CD4-positive, alpha-beta T cell treated with Interferon gamma for 1 hour (primary cell): Measurements from ENCODE around the gene LMNB1.
"Not testable (repeated sequence)": the region's sequence is repeated elsewhere in the genome, so short reads cannot be mapped to it uniquely, and the experiment has no call there.

ENCODE experiments used
- DNase-seq: peaks from one replicate; pipeline ENCODE4 v3.0.0-alpha.2; 2020

LMNB1 gene

GRCh38 chr5:126831156-126831555 is 54.2 kb downstream of the LMNB1 start:
- no peak for DNase-seq

DNA sequence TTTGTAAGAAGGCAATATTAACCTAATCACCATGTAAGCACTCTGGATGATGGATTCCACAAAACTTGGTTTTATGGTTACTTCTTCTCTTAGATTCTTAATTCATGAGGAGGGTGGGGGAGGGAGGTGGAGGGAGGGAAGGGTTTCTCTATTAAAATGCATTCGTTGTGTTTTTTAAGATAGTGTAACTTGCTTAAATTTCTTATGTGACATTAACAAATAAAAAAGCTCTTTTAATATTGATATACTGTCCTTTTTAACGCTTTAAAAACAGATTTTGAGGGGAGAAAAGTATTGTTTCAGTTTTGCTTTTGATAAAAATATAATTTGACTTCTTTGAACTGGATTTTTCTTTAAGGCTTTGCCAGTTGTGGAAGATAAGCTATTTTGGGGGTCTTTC is 59.8 kb downstream of the LMNB1 start:
- DNase-seq, result no peak

DNA sequence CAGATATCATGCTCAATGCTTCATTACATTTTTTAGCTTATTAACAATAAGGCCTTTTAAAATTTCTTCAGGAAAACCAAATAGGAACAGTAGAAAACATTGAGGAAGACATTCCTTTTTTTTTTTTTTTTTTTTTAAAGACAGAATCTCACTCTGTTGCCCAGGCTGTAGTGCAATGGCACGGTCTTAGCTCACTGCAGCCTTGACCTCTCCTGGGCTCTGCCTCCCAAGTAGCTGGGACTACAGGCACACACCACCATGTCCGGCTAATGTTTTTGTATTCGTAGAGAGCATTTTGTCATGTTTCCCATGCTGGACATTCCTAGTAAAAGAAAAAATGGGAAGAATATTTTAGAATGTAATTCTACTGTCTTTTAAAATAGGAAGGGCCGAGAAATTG is 60.3 kb downstream of the LMNB1 start:
- DNase-seq, result no peak

DNA sequence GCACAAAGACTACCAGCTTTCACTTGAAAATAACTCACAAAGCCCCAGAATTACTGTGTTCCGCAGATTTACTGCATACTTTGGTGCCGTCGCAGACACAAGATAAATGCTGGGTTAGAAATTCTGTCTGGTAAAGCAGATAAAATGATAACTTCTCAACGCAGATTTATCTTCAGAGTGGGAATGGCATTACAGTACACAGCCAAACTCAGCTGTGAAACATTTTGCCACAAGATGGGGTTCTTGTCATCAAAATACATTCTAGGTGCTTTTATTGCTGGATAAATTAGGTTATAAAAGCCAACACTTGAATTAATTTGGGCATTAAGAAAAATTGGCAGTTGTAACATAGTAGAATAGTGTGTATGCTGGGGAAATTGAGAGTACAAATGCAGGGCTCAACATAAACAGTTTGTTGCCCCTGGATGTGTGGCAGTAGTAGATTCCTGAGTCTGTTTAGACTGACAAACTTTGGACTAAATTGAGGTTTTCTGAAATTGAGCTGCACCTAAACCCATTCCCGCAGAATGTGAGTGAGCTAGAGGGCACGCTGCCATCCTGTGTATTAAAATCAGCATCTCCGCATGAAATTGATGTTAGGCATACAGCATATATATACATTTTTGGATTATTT is 61.1 kb downstream of the LMNB1 start:
- DNase-seq, result no peak

- not testable (repeated sequence) for DNase-seq
Measured at GRCh38 chr5:126839407-126839806, 62.5 kb downstream of the LMNB1 start.

DNA sequence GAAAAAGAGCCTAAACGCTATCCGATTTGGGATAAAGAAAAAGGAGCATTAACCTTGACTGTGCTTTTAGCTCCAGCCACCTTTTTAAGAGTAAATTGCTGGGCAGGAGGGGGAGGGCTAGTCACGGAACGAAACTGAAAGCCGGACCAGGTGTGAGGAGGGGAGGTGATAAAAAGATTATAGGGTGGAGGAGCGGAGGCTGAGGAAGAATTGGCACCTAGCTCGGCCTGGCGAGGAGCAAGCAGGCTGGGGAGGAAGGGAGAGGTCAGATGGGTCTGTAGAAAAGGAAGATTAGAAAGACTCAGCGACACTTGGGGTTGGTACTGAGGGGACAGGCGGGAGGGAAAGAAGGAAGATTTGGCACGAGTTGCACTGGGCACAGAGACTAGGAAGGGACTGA is 66.4 kb downstream of the LMNB1 start:
- not testable (repeated sequence) for DNase-seq

DNA sequence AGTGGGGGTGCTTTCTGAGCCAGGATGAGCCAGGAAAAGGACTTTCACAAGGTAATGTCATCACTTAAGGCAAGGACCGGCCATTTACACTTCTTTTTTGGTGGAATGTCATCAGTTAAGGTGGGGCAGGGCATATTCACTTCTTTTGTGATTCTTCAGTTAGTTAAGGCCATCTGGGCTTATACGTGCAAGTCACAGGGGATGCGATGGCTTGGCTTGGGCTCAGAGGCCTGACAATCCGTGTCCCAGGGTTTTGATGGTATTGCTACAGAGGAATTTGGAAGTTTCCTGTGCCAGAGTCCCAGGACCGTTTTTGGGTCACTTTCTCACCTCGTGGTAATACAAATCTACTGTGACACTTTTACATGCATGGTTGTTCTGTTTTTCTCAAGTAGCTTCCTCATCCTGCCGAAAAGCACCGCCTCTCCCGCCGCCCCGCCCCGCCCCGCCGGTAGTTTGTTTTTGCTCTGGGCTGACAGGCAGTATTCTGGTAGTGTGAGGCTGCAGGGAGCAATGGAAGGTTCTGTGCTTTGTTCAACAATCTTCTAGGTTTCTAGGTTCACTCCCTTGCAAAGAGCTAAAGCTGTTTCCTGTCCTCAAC is 68.6 kb downstream of the LMNB1 start:
- DNase-seq, result peak; percentile 48

- DNase-seq, result no peak
Measured at GRCh38 chr5:126846344-126846743, 69.4 kb downstream of the LMNB1 start.

DNA sequence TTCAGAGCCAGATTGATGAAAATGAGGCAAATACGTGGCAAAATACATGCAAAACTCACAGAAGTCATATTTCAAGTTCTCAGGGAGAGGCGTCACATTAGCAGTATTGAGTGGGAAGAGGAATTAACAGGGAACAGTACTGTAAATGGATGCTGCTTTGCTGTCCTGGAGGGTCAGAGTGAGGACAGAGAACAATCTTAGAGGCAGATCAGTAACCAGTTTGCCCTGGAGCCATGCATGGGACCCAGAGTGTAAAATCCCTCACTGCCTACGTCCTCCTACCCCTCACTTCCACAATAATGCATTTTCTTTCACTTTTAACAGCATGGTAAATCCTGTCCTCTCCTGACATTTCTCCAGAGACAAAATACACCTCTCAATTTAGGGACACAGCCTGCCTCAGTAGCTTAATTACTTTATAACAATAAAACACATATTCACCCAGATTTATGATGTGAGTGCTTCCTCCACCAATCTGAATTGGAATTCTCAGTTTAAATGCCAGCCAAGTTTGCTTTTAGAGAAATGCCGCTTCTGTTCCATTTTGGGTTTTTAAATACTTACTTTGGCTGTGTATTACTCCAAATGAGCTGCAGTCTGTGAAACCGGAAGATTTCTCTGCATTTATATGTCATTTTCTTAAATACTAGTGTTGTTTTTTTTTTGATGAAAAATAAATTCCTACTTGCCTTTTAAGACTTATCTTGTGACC is 70.0 kb downstream of the LMNB1 start:
- no peak for DNase-seq

- no peak for DNase-seq
Measured at GRCh38 chr5:126847456-126847820, 70.5 kb downstream of the LMNB1 start.

GRCh38 chr5:126847826-126848251 is 70.9 kb downstream of the LMNB1 start:
- no peak for DNase-seq

GRCh38 chr5:126848253-126848652 is 71.3 kb downstream of the LMNB1 start:
- DNase-seq, result no peak

- DNase-seq, result no peak
Measured at GRCh38 chr5:126849101-126849678, 72.3 kb downstream of the LMNB1 start.

GRCh38 chr5:126851501-126852011 is 74.6 kb downstream of the LMNB1 start:
- DNase-seq, result no peak

DNA sequence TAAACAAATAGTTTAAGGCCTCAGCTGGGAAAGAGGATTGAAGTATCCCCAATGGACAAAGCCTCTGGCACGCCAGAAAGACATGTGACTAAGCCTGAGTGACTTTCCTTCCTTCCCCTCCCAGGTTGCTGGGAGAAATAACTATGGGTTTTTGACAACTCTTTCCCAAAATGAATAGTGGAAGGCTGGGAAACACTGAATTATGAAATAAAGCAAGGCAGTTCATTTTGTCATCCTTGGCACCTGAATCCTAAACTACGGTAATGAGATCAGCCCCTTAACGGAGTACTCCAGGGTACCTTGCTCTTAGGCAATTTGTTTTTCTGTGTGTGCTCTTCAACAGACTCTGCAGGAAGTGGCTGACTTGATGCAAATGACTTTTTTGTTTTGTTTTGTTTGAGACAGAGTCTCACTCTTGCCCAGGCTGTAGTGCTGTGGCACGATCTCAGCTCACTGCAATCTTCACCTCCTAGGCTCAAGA is 75.2 kb downstream of the LMNB1 start:
- DNase-seq, result peak; percentile 17

GRCh38 chr5:126852841-126853271 is 75.9 kb downstream of the LMNB1 start:
- DNase-seq, result no peak

GRCh38 chr5:126853541-126854307 is 76.8 kb downstream of the LMNB1 start:
- DNase-seq, result peak; percentile 67

DNA sequence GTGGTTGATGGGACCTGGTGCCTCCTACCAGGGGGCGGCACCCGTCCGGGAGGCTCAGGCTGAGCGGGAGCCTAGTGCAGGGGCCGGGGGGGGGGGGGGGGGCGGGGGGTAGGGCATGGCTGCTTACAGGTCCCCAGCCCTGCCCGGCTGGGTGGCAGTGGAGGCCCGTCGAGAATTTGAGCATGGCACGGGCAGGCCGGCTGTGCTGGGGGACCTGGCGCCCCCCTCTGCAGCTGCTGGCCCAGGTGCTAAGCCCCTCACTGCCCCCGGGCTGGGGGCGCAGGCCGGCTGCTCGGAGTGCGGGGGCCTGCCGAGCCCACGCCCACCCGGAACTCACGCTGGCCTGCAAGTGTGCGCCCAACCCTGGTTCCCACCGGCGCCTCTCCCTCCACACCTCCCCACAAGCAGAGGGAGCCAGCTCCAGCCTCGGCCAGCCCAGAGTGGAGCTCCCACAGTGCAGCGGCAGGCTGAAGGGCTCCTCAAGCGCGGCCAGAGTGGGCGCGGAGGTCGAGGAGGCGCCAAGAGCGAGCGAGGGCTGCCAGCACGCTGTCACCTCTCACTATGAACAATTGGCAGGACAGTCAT is 77.7 kb downstream of the LMNB1 start:
- DNase-seq, result no peak

GRCh38 chr5:126855266-126855665 is 78.3 kb downstream of the LMNB1 start:
- no peak for DNase-seq

DNA sequence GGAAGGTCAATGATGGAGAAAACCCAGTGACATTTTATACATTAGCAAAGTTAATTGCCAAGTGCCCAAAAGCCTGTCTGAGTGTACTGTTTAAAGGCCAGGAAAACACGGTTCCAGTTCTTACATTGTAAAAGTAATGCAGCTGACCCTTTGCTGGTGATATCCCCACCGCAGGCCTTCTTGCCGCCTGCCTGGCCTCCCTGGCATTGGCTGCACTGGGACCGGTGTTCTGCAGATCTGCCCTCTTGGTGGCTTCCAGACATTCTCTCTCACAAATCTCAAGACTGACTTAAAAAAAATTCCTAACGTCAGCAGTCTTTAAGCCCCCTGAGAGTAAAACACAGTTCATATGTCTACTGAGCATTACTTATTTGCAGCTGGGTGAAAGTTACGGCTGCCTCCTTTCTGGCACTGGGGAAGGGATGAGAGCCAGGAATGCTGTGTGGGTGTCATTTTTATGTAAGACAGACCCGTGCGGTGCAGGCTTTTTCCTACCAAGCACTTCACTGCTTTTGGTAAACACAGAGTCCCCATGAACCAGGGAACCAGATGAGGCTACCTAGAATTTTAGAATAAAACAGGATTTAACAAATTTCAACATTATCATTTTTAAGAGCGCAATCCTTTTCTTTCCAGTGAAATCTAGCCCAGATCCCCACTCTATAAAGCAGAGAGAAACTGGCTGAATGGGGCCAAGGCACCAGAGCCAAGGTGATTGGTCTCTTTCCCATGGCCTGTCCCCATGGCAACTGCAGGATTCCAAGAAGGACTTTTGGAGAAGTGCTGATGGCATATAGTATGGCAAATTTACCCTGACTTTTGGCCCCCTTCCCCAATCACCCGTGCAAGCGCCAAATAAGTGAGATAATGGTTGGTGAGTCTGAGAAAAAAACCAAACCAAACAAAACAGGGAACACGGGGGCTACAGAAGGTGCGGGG is 80.8 kb downstream of the LMNB1 start:
- no peak for DNase-seq

DNA sequence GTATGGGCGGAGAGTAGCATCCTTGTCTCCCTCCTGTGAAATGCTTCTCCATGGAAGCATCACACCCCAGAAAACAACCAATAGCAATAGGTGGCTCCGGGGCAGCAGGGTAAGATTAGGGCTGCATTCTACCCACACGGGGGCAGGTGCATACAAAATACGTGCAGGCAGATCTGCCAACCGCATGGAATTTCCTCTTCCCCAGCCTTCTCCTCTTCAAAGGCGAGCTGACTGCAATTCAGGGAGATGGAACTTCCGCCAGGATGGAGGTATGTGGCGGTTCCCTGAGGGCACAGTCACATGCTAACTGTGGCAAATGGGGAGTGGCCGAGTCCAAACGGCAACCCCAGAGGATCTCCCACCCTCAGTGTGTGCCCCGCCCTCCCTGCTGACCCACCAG is 81.5 kb downstream of the LMNB1 start:
- DNase-seq, result no peak
